ENCODE data around the gene IL6ST.
"Not testable (repeated sequence)": the region's sequence is repeated elsewhere in the genome, so short reads cannot be mapped to it uniquely, and the experiment has no call there.

The IL6ST gene

DNA sequence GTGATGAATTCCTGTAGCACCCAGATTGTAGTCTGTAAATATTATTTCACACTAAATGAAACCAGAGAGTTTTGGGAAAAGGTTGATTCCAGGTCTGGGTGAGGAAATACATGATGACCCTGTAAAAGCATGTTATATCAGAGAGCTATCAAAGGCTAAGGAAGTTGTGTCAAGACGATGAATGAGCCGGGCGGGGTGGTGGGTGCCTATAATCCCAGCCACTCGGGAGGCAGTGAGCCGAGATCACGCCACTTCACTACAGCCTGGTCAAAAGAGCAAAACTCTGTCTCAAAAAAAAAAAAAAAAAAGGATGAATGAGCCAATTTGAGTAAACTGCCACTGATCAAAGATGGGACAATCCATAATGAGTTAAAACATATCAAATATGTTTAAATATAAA, 29.2 kb downstream of the IL6ST start:
- no peak for DNase-seq (ENCODE audit: low read depth)

DNA sequence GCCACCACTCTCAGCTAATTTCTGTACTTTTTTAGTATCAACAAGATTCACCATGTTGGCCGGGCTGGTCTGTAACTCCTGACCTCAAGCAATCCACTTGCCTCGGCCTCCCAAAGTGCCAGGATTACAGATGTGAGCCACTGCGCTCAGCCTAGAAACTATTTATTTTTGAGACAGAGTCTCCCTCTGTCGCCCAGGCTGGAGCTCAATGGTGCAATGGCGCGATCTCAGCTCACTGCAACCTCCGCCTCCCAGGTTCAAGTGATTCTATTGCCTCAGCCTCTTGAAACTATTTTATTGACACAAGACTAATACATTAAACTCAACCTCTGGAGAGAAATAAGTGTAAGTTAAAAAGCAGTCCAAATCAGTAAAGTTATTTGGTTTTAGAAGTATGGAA, 34.0 kb downstream of the IL6ST start:
- DNase-seq (ENCODE audit: low read depth) = no peak

DNA sequence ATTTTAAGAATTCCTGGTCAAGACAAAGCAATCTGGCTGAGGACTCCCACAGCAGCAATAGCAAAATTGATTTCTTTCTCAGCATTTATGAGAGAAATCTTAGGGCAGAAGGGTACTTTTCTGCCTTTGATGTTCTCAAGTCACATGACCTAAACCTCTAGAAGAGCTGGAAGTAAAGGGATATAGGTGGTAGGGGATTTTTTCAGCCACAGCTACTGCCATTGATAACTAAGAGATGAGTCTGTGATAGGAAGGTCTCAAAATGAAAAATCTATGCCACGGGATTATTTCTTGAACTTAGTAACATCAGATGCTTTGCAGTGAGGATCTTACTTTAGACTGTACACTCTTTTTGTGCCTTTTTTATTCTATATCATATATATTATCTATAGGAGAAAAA, 35.6 kb downstream of the IL6ST start:
- DNase-seq (ENCODE audit: low read depth) = no peak

DNA sequence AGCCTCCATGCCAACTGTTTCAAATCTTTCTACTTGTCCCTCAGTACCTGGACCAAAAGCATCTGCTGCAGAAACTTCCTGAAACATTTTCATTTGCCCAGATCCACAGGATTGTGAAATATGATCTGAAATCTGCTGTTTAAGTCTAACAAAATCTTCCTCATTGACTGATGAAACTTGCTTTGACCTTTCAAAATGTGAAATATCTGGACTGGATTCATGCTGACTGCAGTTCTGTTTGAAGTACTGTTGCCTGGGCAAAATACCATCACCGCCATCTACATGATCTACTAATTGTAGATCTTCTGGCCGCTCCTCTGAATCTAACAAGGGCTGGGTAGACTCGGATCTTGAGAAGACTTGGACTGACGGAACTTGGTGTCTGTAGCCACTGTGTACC, 53.6 kb downstream of the IL6ST start:
- not testable (repeated sequence) for DNase-seq (ENCODE audit: low read depth)

DNA sequence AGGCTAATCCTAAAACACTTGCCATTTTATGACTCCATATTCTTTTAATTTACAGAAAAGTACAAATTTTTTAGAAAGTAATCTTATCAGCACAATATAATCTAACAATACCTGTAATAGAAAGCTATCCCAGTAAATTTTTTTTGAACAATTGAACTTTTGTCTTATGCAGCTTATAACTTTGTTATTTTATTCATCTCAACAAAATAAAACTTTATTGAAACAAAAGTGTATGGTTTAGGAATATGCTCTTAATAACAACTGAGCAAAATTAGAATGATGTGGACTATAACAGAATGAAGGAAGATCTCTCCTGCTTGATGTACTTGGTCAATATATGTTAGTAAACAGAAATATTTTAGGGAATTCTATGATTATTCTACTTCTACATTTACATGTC, 57.2 kb downstream of the IL6ST start:
- not testable (repeated sequence) for DNase-seq (ENCODE audit: low read depth)

DNA sequence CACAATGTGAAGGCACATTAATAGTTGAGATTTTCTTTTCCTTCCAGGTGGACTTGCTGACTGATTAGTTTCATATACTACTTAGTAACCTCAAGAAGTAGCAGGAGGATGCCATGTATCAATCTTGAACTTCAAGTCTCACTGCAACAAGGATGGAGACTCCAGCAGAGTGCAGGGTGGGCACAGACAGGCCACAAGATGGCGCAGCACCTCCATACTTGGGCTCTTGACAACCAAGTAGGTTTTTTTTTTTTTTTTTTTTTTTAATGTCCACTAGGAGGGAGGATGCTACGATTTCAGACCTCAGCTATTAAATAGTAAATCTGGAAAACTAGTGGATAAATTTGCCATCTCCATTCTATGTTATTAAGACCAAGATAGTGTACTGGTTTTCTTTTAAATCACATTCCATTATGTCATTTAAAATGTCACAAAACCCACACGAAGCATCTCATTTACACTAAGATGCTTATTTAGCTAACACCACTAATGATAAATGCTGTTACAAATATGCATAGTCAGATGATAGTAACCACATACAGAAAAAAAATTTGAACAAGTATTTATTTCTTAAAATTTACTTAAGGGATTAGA, 58.6 kb downstream of the IL6ST start:
- peak; percentile 63 for DNase-seq (ENCODE audit: low read depth)

DNA sequence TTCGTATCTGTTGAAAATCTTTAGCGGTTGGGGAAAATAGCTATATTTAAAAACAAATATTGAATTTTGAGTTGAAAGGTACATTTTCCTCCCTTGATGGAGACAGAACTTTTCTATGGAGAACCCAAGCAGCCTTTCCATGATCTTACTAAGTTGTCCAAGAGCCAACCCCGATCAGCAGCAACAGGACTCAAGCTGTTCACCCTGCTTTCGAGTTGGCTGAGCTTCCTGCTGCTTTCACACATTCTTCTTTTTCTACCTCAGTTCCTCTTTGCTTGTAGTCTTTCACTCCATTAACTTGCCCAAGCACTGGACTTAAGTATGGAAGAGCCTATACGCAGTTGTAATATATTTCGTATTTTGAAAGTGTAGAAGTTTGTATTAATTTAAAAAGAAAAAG, 59.4 kb downstream of the IL6ST start:
- no peak for DNase-seq (ENCODE audit: low read depth)

DNA sequence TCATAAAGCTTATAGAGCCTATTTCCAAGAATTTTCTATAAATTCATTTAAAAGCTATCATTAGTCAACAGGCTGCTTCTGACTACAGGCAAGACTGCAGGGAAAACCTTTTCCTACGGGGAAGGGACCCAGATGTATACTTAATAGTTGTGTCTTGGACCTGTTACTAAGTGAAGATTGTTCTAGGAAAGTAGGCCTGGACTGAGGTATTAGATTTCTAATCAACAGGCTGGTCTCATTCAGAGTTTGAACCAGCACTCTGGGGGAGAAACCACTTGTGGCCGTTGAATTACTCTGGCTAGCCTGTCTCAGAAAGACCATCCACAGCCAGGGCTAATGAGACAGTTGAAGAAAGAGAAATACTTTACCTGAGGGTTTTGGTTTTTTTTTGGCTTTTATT, 60.0 kb downstream of the IL6ST start:
- DNase-seq (ENCODE audit: low read depth) = no peak

DNA sequence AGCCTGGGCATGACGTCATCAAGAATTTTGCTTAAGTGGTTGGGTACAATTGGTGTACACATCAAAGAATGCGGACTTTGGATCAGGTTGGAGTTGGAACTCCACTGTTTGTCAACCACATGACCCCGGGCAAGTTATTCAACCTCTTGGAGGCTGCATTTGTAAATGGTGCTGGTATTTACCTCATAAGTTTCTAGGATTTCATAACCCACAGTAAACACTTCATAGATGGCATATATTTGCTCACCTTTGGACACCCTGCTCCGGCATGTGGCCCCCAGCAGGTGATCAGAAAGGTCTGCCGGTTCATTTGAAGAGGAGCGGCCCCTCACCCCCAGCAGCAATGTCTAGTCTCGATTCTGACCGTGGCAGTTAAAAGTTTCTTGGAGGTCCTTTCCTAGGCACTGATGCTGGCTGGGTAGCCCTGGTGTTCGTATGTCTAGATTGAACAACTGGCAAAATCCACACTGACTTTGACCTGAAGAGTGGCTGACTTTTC, 60.6 kb downstream of the IL6ST start:
- no peak for DNase-seq (ENCODE audit: low read depth)

DNA sequence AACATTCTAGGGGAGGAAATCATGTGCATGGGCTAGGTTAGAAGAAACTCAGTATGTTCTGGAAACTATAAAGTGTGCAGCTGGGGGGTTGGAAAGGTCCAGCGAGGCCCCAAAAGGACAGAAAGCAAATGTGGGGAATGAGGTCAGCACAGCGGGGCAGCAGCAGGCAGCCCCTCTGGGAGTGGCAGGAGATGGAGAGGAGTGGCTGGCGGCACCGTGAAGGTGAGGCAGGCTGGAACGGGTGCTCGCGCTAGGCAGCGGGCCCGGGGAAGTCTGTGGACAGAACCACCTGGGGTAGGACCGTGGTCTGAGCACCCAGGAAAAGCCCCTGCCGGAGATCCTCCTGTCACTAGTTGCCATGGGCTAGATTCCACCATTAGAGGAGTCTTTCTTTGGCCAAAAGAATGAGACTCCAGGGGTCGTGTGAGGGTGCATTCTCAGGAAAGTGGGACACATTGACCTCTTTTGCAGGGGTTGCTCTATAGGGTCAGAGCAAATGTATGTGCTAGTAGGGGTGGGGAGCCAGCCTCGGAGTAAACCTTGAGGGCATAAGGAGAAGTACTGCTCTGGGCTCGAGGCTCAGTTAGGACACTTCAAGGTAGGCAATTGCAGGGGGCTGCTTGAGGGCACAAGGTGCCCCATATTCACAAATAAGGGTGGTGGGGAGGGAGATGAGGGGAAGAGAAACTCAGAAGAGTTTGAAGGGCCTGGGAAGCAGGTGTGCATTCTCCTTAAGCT, 61.2 kb downstream of the IL6ST start:
- DNase-seq (ENCODE audit: low read depth) = no peak

DNA sequence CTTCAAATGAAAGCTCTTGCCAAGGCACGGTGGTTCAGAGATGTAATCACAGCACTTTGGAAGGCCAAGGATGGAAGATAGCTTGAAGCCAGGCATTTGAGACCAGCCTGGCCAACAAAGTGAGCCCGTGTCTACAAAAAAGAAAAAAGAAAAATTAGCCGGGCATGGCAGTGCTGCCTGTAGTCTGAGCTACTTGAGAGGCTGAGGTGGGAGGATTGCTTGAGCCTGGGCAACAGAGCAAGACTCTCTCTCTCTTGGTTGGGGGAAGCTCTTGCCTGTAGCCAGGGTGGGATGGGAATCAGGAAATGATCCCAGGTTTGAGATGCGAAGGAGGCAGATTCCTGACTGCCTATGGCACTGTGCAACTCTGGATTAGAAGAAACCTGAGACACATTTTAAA, 62.1 kb downstream of the IL6ST start:
- DNase-seq (ENCODE audit: low read depth) = no peak

DNA sequence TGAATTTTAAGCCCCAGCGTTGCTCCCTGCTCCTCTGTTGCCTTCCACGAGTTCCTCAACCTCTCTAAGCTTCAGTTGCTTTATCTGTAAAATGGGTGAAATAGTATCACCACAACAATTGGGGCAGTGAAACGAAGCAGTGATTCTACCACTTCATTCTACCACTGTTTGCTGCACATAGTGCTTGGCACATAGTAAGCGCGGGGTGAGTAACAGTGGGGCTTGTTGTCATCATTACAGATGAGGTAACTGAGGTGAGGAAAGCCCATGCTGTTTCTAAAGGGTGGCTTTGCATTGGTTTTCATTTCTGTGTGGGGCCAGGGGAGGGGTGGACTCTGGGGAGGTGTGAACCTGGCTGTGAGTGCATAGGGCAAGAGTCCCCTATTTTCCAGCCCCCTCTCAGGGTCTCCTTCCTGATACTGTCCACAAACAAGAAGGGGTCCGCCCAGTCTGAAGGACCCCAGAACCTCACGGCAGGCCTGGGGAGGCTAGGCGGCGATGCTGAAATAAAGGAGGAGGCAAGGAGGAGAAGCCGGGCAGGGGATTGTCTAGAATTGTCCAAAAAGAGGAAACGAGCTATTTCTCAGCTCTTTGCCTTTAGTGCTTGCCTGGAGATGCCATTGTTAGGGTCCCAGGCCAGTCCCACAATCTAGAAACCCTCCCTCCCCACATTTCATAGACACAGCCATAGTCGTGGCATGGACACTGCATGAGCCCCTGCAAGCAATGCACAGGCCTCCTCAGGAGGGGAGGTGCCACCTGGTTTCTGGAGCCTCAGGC, 65.6 kb downstream of the IL6ST start:
- no peak for DNase-seq (ENCODE audit: low read depth)

DNA sequence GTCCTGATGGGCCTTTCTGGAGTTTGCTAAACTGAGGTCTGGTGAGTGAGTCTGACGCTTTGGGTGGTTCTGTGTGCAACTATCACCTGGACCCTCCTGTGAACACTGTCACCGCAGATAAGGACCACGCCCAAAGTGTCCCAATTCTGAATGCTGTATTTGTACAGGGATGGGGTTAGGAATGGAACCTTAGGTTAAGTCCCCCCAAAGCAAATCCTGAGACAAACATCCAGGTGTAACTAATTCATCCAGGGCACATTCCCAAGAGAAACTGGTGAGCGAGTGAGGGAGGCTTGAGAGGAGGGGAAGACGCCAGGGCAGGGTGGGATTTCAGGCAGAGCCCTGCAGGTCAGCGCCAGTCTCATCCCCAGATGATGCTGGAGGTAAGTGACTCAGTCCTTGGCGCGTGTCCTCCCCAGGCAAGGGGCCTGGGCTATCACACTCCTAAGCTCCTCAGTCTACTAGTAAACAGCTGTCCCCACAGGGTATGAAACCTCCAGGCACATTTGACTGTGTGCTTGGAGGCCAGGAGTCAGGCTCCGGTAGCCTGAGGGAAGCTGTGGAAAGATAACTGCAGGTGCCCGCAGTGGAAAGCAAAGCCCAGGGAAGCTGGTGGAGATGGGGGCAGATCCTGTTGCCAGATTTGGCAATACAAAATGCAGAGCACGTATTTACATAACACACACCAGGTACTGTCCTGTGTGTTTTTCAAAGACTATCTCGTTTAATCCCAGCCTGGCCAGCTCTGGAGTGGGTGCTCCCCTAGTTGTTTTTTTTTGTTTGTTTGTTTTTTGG, 66.7 kb downstream of the IL6ST start:
- no peak for DNase-seq (ENCODE audit: low read depth)

DNA sequence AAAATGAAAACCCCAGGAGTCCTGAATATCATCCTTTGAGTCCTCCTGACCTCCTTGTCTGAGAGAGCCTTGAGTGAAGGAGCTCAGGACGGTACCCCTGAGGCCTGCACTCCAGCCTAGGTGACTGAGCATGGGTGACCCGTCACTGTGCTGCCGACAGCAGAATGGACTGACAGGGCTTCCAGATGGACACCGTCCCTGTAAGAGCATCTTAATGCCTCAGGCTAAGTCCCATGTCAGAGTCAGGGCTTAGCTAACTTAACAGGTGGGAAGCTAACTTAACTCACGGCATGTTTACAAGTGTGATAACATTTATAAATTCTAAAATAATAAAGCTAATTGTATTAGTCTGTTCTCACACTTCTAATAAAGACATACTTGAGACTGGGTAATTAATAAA, 68.3 kb downstream of the IL6ST start:
- DNase-seq (ENCODE audit: low read depth) = no peak

DNA sequence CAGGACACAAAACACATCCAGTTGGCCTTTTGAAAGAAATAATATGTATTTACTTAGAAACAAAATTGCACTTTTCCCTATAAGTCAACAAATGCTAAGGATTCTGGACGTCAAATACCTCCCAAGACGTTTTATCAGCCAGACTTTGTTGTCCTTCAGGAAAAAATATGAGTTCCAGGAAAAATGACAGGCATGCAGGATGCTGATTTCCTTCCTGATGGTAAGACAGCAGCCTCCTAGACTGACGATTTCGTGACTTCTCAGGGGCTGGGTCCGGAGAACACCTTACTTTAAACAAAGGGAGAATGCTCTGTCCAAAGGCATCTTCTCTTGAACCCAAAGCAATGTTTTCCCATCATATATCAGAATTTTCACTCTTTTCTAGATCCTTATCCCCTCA, 69.1 kb downstream of the IL6ST start:
- DNase-seq (ENCODE audit: low read depth) = no peak

DNA sequence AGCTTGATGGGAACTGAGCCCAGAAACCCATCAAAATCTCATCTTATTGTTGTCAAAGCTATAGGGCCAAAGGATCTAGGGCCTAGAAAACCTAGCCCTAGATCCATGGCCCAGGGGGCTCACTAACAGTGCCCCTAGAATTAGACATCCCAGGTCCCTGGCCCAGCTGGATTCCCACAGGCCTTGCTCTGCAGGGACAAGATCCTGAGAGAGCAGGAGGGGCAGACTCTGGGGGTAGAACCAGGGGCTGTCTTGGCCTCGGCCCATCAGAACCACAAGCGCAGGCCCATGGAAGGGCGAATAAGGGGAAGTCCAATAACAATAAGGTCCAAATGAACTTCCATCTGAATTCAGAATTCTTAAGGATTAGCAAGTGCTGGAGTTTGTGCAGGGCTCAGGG, 69.6 kb downstream of the IL6ST start:
- DNase-seq (ENCODE audit: low read depth) = no peak

DNA sequence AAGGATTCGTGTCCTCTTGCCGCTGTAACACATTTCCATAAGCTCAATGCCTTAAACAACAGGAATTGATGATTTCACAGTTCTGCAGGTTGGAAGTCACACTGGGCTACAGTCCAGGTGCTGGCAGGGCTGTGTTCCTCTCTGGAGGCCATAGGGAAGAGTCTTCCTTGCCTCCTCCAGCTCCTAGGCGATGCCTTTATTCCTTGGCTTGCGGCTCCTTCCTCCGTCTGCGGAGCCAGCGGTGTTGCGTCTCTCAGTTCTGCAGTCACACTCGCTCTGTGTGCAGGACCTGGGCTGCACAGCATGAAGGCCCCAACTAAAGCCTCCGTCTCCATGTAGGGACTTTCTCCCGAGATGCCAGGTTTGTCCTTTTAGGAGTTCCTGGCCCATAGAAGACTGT, 70.0 kb downstream of the IL6ST start:
- no peak for DNase-seq (ENCODE audit: low read depth)

DNA sequence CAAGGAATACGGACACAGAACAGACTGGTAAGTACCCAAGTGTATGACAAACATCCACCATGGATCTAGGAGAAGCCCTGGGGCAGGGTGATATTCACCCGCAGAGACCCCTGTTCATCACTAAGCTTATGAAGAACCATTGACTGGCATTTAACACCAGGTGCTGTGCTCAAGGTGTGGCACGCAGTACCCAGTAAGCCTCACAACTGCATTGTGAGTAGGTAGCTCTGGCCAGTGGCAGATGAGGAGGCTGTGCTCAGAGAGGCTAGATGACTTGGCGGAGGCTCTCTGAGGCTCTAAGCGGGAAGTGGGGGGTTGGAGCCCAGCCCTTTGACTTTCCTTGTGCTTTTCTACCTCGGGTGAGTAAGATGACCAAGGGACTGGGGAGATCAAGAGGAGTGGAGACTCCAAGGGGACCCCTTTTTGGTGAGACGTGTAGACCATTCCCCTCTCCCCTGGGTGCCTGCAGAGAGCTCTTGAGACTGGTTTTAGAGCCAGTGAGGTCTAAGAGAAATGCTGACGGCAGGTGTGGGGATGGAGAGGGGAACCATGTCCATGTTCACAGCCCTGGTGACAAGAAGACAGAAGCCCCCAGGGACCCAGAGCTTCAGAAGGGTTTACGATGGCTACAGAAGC, 70.8 kb downstream of the IL6ST start:
- no peak for DNase-seq (ENCODE audit: low read depth)

DNA sequence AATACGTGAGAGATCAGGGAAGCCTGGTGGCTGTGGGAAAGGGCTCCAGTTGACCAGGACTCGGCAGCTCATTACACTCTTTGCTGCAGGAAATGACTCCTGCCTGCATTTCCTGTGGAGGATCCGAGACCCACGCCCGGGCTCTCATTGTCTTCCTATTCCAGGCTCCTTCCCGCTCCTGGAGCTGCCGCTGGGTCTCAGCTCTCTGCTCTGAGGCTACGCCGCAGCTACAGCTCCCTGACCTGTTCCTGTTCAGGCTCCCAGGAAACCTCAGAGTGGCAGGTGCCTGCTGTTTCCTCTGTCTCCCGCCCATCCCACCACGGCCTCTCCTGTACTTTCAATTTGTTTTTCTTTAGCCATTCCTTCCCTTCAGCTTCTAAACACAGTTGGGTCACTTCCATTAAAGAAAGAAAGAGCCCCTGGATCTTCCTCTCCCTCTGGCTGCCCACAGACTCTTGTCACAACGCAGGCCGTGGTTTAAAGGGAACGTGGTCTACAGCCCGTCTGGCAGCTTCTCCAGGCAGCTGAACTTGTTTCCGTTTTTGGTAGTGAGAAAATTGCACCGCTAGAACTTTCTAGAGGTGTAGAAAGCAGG, 71.5 kb downstream of the IL6ST start:
- no peak for DNase-seq (ENCODE audit: low read depth)

DNA sequence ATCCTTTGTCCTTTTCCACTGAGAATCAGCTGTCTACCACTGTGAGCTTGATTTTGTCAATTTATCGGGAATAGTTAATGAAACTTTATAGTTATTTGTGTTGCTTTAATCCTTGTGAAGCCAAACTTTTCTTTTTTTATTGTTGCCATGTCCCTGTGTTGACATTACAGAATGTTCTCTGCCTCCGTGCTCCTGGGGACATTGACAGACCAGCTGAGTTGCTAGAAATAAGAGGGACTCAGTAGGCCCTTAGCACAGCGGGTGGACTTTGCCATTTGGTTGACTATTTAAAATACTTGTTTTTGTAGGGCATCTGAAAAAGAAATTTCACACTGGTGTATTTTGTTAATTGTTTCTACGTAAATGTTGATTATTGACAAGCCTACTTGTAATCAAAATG, 73.1 kb downstream of the IL6ST start:
- DNase-seq (ENCODE audit: low read depth) = no peak

DNA sequence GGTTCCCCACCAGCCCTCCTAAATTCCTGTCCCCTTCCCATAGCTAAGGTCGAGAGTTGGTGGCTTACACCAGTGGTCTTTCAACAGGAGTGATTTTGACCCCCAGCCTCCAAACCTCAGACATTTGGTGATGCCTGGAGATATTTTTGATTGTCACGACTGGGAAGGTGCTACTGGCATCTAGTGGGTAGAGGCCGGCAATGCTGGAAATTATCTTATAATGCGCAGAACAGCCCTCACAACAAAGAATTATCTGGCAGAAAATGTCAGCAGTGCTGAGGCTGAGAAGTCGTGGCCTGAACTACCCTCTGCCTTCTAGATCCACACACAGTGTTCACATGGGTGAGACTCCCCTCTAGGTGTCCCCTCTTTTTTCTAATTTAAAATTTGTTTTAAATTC, 74.0 kb downstream of the IL6ST start:
- DNase-seq (ENCODE audit: low read depth) = no peak

DNA sequence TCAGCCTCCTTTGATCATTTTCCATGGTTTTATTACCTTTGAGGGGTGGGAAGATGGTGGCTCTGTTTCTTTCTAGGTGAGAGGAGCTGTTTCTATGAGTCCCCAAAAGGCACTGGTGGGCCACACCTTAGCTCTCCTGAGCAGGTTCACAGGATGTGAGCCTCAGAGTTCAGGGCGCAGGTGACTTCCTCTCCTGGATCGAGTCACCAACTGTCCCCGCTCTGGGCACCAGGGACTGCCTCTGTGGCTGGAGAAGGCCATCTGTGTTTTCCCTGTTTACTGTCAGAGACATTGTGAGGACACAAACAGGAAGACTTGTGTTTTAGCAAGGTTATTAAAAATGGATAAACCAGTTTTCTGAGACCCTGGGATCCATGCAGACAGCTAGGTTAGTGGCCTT, 75.1 kb downstream of the IL6ST start:
- DNase-seq (ENCODE audit: low read depth) = no peak

Measured in stimulated activated CD8-positive, alpha-beta memory T cell treated with anti-CD3 and anti-CD28 coated beads, Interleukin-4, amount 100 ng/mL, for 24 hours (primary cell).